Neural cell (in vitro differentiated cells): ENCODE results near the gene KMT5B. TPM values are rescaled to one million over a fixed set of nuclear protein-coding genes. Genes with fewer than 3 reads are reported as not detected.

Experiments
- H2AFZ ChIP-seq: fragments of 200-600, 300-800 bp; sonication (generic), shearing (Covaris generic); 2 replicates; pipeline ENCODE4 v1.6.0; 2014; ENCODE audit warnings: low read depth, mild to moderate bottlenecking, antibody characterized with exemption, low read length, moderate library complexity
- H3F3A ChIP-seq: fragments of 200-600 bp; shearing (Covaris generic); 2 replicates; pipeline ENCODE4 v1.6.1; 2016; ENCODE audit warnings: mild to moderate bottlenecking, moderate library complexity, mixed read lengths, antibody characterized with exemption, low read length; ENCODE audit not compliant: insufficient read depth, poor library complexity, severe bottlenecking
- H3K27ac ChIP-seq: fragments of 200-600, 300-800 bp; sonication (generic), shearing (Covaris generic); 2 replicates; pipeline ENCODE4 v1.5.1; 2014; ENCODE audit warnings: mild to moderate bottlenecking, low read length, moderate library complexity
- H3K27me3 ChIP-seq: fragments of 300-800, 200-600 bp; sonication (generic), shearing (Covaris generic); 2 replicates; pipeline ENCODE4 v1.6.0; 2014; ENCODE audit warnings: mild to moderate bottlenecking, low read depth, low read length, moderate library complexity; ENCODE audit not compliant: insufficient read depth
- H3K36me3 ChIP-seq: fragments of 300-800, 200-600 bp; sonication (generic), shearing (Covaris generic); 2 replicates; pipeline ENCODE4 v1.5.1; 2014; ENCODE audit warnings: mild to moderate bottlenecking, antibody characterized with exemption, low read length, moderate library complexity; ENCODE audit not compliant: insufficient read depth
- H3K4me2 ChIP-seq: fragments of 300-800, 200-600 bp; sonication (generic), shearing (Covaris generic); 2 replicates; pipeline ENCODE4 v1.6.0; 2014; ENCODE audit warnings: mild to moderate bottlenecking, low read length
- H3K4me3 ChIP-seq: fragments of 300-800, 200-600 bp; sonication (generic), shearing (Covaris generic); 2 replicates; pipeline ENCODE4 v1.5.1; 2014; ENCODE audit warnings: mild to moderate bottlenecking, low read length, moderate library complexity
- H3K79me2 ChIP-seq: fragments of 200-600 bp; shearing (Covaris generic); replicated peaks from 2 replicates; pipeline ENCODE4 v1.6.0; 2014; ENCODE audit warnings: mild to moderate bottlenecking, low read length, moderate library complexity; ENCODE audit not compliant: insufficient read depth
- H3K9ac ChIP-seq: fragments of 300-800, 200-600 bp; sonication (generic), shearing (Covaris generic); 2 replicates; pipeline ENCODE4 v1.6.1; 2016; ENCODE audit warnings: mild to moderate bottlenecking, low read length, mixed read lengths
- H3K9me2 ChIP-seq: fragments of 200-600 bp; shearing (Covaris generic); 2 replicates; pipeline ENCODE4 v1.6.1; 2016; ENCODE audit warnings: mild to moderate bottlenecking, low read length, mixed read lengths; ENCODE audit not compliant: insufficient read depth
- H3K9me3 ChIP-seq: fragments of 200-600, 300-800 bp; sonication (generic), shearing (Covaris generic); 2 replicates; pipeline ENCODE4 v1.6.1; 2016; ENCODE audit warnings: mild to moderate bottlenecking, mixed run types, low read length, moderate library complexity, mixed read lengths
- H4K20me1 ChIP-seq: fragments of 200-600 bp; shearing (Covaris generic); 2 replicates; pipeline ENCODE4 v1.6.1; 2016; ENCODE audit warnings: mild to moderate bottlenecking, mixed run types; ENCODE audit not compliant: insufficient read depth
- EP300 ChIP-seq: fragments of 450-650 bp; conservative IDR thresholded peaks from 2 replicates; pipeline ENCODE4 v1.6.1; 2014; ENCODE audit warnings: antibody characterized with exemption, mild to moderate bottlenecking, moderate library complexity; ENCODE audit not compliant: poor library complexity, severe bottlenecking
- EZH2 ChIP-seq: fragments of 200-600, 300-800 bp; shearing (Covaris generic), sonication (generic); IDR thresholded peaks from 2 replicates; pipeline ENCODE4 v1.6.1; 2014; ENCODE audit warnings: antibody characterized with exemption, low read length, borderline replicate concordance, mild to moderate bottlenecking; ENCODE audit not compliant: insufficient read depth, poor library complexity, severe bottlenecking
- MXI1 ChIP-seq: fragments of 450-650 bp; conservative IDR thresholded peaks from 2 replicates; pipeline ENCODE4 v1.6.1; 2014; ENCODE audit warnings: antibody characterized with exemption, mild to moderate bottlenecking; ENCODE audit not compliant: poor library complexity, severe bottlenecking
- POLR2AphosphoS5 ChIP-seq: IDR thresholded peaks from 2 replicates; pipeline ENCODE4 v1.6.1; 2012
- RAD21 ChIP-seq: fragments of 450-650 bp; conservative IDR thresholded peaks from 2 replicates; pipeline ENCODE4 v1.6.1; 2014; ENCODE audit warnings: antibody characterized with exemption, mild to moderate bottlenecking, moderate library complexity
- SMC3 ChIP-seq: fragments of 450-650 bp; conservative IDR thresholded peaks from 2 replicates; pipeline ENCODE4 v1.6.1; 2014; ENCODE audit warnings: antibody characterized with exemption, mild to moderate bottlenecking, moderate library complexity; ENCODE audit not compliant: poor library complexity
- TAF1 ChIP-seq: IDR thresholded peaks from 2 replicates; pipeline ENCODE4 v1.6.1; 2012; ENCODE audit warnings: low read depth
- polyA plus RNA-seq: library from polyadenylated mRNA; depleted of rRNA; stranded (reverse); fragments of >200 nt; gene quantifications from 2 replicates; pipeline ENCODE4 v1.2.3, GENCODE V29; 2014
- TF ChIP-seq, protein P1 (sequence below): fragments of 450-650 bp; IDR thresholded peaks from 2 replicates; pipeline ENCODE4 v1.5.1; 2014; ENCODE audit warnings: antibody characterized with exemption, mild to moderate bottlenecking, moderate library complexity; ENCODE audit not compliant: poor library complexity, severe bottlenecking
- TF ChIP-seq, protein P2 (sequence below): IDR thresholded peaks from 2 replicates; pipeline ENCODE4 v1.6.1; 2012; ENCODE audit warnings: borderline replicate concordance

Gene KMT5B
- polyA plus RNA-seq, 1 donor from 2014 or later: 107 TPM

GRCh38 chr11:68211546-68211945 lies 1.6 kb downstream of the KMT5B start (continued):
- TF ChIP-seq, protein P1, sequence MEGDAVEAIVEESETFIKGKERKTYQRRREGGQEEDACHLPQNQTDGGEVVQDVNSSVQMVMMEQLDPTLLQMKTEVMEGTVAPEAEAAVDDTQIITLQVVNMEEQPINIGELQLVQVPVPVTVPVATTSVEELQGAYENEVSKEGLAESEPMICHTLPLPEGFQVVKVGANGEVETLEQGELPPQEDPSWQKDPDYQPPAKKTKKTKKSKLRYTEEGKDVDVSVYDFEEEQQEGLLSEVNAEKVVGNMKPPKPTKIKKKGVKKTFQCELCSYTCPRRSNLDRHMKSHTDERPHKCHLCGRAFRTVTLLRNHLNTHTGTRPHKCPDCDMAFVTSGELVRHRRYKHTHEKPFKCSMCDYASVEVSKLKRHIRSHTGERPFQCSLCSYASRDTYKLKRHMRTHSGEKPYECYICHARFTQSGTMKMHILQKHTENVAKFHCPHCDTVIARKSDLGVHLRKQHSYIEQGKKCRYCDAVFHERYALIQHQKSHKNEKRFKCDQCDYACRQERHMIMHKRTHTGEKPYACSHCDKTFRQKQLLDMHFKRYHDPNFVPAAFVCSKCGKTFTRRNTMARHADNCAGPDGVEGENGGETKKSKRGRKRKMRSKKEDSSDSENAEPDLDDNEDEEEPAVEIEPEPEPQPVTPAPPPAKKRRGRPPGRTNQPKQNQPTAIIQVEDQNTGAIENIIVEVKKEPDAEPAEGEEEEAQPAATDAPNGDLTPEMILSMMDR: no peak
- no peak for TF ChIP-seq RAD21
- no peak for TF ChIP-seq MXI1
- no peak for TF ChIP-seq EP300
- TF ChIP-seq POLR2AphosphoS5: no peak

DNA sequence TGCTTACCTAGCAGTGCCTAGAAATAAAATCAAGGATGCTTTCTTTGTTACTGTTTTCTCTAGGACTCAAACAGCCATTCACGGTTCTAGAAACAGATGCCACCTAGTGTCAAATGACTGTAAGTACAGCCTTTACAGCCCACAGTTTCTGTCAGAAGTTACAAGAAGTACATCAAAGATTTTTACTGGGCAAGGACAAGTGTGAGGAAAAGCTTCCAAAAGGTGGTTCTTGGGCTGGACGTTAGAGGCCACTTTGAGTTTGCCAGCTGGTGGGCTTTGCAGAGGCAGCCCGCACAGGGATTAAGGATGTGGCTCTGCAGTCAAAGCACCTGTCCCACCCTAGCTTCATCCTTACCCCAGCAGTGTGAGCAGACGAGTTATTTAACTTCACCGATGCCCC lies 6.9 kb downstream of the KMT5B start:
- H3F3A ChIP-seq: peaks cover 3% of the 10 kb centered on the region
- TF ChIP-seq SMC3 (peak; percentile 72), RAD21 (peak; percentile 63), EP300 (no peak), MXI1 (no peak)
- TF ChIP-seq, protein P1: peak; percentile 83
- H4K20me1 ChIP-seq: peaks cover 61% of the 10 kb centered on the region
- H3K9me3 ChIP-seq: no peaks in the 10 kb centered on the region
- H3K4me2 ChIP-seq: peak overlapping the region; percentile 30
- H3K27ac ChIP-seq: peak overlapping the region; percentile 65
- H3K36me3 ChIP-seq: no peaks in the 10 kb centered on the region
- peak overlapping the region; percentile 38 for H3K4me3 ChIP-seq
- H2AFZ ChIP-seq: no peak overlapping the region
- peaks cover 94% of the 10 kb centered on the region for H3K79me2 ChIP-seq
- H3K9me2 ChIP-seq: no peaks in the 10 kb centered on the region
- no peaks in the 10 kb centered on the region for H3K27me3 ChIP-seq
- H3K9ac ChIP-seq: peak overlapping the region; percentile 36

GRCh38 chr11:68204402-68204801 lies 8.7 kb downstream of the KMT5B start:
- no peak overlapping the region for H3K4me3 ChIP-seq
- H3K36me3 ChIP-seq: no peaks in the 10 kb centered on the region
- no peak overlapping the region for H3K9ac ChIP-seq
- H3K4me2 ChIP-seq: no peak overlapping the region
- TF ChIP-seq MXI1: no peak
- no peak for TF ChIP-seq EP300
- no peak for TF ChIP-seq POLR2AphosphoS5
- TF ChIP-seq, protein P1: no peak
- no peak for TF ChIP-seq RAD21
- TF ChIP-seq EZH2: no peak
- TF ChIP-seq SMC3: no peak
- TF ChIP-seq, protein P2, sequence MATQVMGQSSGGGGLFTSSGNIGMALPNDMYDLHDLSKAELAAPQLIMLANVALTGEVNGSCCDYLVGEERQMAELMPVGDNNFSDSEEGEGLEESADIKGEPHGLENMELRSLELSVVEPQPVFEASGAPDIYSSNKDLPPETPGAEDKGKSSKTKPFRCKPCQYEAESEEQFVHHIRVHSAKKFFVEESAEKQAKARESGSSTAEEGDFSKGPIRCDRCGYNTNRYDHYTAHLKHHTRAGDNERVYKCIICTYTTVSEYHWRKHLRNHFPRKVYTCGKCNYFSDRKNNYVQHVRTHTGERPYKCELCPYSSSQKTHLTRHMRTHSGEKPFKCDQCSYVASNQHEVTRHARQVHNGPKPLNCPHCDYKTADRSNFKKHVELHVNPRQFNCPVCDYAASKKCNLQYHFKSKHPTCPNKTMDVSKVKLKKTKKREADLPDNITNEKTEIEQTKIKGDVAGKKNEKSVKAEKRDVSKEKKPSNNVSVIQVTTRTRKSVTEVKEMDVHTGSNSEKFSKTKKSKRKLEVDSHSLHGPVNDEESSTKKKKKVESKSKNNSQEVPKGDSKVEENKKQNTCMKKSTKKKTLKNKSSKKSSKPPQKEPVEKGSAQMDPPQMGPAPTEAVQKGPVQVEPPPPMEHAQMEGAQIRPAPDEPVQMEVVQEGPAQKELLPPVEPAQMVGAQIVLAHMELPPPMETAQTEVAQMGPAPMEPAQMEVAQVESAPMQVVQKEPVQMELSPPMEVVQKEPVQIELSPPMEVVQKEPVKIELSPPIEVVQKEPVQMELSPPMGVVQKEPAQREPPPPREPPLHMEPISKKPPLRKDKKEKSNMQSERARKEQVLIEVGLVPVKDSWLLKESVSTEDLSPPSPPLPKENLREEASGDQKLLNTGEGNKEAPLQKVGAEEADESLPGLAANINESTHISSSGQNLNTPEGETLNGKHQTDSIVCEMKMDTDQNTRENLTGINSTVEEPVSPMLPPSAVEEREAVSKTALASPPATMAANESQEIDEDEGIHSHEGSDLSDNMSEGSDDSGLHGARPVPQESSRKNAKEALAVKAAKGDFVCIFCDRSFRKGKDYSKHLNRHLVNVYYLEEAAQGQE: no peak
- TF ChIP-seq TAF1: no peak
- H3K9me2 ChIP-seq: no peaks in the 10 kb centered on the region
- no peak overlapping the region for H2AFZ ChIP-seq
- H3K9me3 ChIP-seq: no peaks in the 10 kb centered on the region
- no peaks in the 10 kb centered on the region for H3K27me3 ChIP-seq
- H3K27ac ChIP-seq: no peak overlapping the region
- no peaks in the 10 kb centered on the region for H3F3A ChIP-seq
- peaks cover 94% of the 10 kb centered on the region for H3K79me2 ChIP-seq
- peaks cover 59% of the 10 kb centered on the region for H4K20me1 ChIP-seq
